NOMO-1 treated with dmso at 0.1 percent for 144 hours (cell line): ENCODE measurements around the gene MIDN.
"Not testable (repeated sequence)": the region's sequence is repeated elsewhere in the genome, so short reads cannot be mapped to it uniquely, and the experiment has no call there.

Experiments used
- DNase-seq: peaks from one replicate; lab custom pipeline; 2025; ENCODE audit not compliant: unreplicated experiment; lab: John Stamatoyannopoulos, UW

The MIDN gene

GRCh38 chr19:1291761-1292418, 43.5 kb downstream of the MIDN start:
- DNase-seq: no peak

- no peak for DNase-seq
Measured at GRCh38 chr19:1292419-1293151, 44.2 kb downstream of the MIDN start.

GRCh38 chr19:1293782-1294604, 45.6 kb downstream of the MIDN start:
- no peak for DNase-seq

GRCh38 chr19:1294688-1295087, 46.3 kb downstream of the MIDN start:
- no peak for DNase-seq

GRCh38 chr19:1295169-1296012, 47.0 kb downstream of the MIDN start:
- no peak for DNase-seq

- no peak for DNase-seq
Measured at GRCh38 chr19:1296078-1296477, 47.7 kb downstream of the MIDN start.

GRCh38 chr19:1296575-1297271, 48.3 kb downstream of the MIDN start:
- no peak for DNase-seq

GRCh38 chr19:1298235-1298634, 49.9 kb downstream of the MIDN start:
- DNase-seq: no peak

- no peak for DNase-seq
Measured at GRCh38 chr19:1299801-1300200, 51.4 kb downstream of the MIDN start.

GRCh38 chr19:1300744-1301490, 52.5 kb downstream of the MIDN start:
- DNase-seq: no peak

GRCh38 chr19:1302533-1303239, 54.3 kb downstream of the MIDN start:
- DNase-seq: no peak

GRCh38 chr19:1304197-1304924, 56.0 kb downstream of the MIDN start:
- DNase-seq: no peak

- not testable (repeated sequence) for DNase-seq
Measured at GRCh38 chr19:1305354-1305753, 57.0 kb downstream of the MIDN start.

GRCh38 chr19:1307320-1307719, 58.9 kb downstream of the MIDN start:
- DNase-seq: no peak

- no peak for DNase-seq
Measured at GRCh38 chr19:1307755-1308303, 59.4 kb downstream of the MIDN start.

- DNase-seq: no peak
Measured at GRCh38 chr19:1308718-1309117, 60.3 kb downstream of the MIDN start.
